ENCODE measurements around the gene UNC13D. TPM values are rescaled to one million over a fixed set of nuclear protein-coding genes. Genes with fewer than 3 reads are reported as not detected.
"Not testable (repeated sequence)": the region's sequence is repeated elsewhere in the genome, so short reads cannot be mapped to it uniquely, and the experiment has no call there.

UNC13D gene
- total RNA-seq, 2 donors from 2014 or later: 25.9 to 35.0 TPM

GRCh38 chr17:75779250-75779986, 64.8 kb downstream of the UNC13D start:
- peak overlapping the region; percentile 86 for H3K4me3 ChIP-seq
- H3K4me1 ChIP-seq: no peaks in the 10 kb centered on the region
- H3K36me3 ChIP-seq: no peaks in the 10 kb centered on the region
- TF ChIP-seq, protein P1, sequence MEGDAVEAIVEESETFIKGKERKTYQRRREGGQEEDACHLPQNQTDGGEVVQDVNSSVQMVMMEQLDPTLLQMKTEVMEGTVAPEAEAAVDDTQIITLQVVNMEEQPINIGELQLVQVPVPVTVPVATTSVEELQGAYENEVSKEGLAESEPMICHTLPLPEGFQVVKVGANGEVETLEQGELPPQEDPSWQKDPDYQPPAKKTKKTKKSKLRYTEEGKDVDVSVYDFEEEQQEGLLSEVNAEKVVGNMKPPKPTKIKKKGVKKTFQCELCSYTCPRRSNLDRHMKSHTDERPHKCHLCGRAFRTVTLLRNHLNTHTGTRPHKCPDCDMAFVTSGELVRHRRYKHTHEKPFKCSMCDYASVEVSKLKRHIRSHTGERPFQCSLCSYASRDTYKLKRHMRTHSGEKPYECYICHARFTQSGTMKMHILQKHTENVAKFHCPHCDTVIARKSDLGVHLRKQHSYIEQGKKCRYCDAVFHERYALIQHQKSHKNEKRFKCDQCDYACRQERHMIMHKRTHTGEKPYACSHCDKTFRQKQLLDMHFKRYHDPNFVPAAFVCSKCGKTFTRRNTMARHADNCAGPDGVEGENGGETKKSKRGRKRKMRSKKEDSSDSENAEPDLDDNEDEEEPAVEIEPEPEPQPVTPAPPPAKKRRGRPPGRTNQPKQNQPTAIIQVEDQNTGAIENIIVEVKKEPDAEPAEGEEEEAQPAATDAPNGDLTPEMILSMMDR (IDR thresholded peaks at IDR 0.05): no peak
- DNase-seq: peak; percentile 97
- H3K27ac ChIP-seq: peak overlapping the region; percentile 98
- H3K9ac ChIP-seq (ENCODE audit: low read depth in 2 of 2, low read length in 2 of 2): peak overlapping the region; percentile 90 to 91
- intact Hi-C loops (cut with DNase I): no loop called here
- no peaks in the 10 kb centered on the region for H3K27me3 ChIP-seq
- no peaks in the 10 kb centered on the region for H3K9me3 ChIP-seq

- Histone ChIP-seq H3K27me3 (no peaks in the 10 kb centered on the region), H3K36me3 (no peaks in the 10 kb centered on the region), H3K4me1 (no peaks in the 10 kb centered on the region), H3K9ac (ENCODE audit: low read depth in 2 of 2, low read length in 2 of 2) (peak overlapping the region; percentile 90 to 91), H3K27ac (peak overlapping the region; percentile 98), H3K9me3 (no peaks in the 10 kb centered on the region), H3K4me3 (peak overlapping the region; percentile 86)
- intact Hi-C loops (cut with DNase I): no loop called here
- TF ChIP-seq, protein P1 (IDR thresholded peaks at IDR 0.05): peak; percentile 60
- peak; percentile 78 for DNase-seq
These were observed 65.3 kb downstream of the UNC13D start for GRCh38 chr17:75778861-75779249.

DNA sequence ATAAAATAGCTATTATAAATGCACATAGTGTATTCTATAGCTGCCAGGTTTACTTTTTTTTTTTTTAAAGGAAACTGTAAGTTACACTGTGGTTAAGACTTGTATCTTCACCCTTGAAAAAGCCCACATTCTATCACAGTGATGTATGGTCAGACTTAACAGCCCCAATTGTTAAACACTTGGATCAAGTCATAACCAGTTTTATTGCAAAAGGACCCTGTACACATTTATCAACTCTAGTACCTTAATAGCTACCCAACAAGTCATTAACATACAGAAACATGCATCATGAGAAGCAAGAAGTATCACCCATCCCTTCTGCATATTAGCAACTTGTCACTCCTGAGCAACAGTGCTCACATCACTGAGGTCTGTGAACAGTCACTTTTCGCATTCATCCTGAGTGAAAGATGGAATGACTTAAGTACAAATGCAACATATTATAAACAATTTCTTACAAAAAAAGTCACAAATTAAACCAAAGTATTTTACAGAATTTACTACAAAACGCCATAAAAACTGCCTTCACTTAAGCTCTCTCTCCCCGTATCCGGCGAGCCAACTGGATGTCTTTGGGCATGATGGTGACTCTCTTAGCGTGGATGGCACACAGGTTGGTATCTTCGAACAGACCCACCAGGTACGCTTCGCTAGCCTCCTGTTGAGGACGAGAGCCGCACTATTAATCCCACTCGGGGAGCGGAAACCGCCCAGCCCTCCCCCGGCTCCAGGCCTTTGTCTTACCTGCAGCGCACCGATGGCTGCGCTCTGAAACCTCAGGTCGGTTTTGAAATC, 65.9 kb downstream of the UNC13D start:
- H3K36me3 ChIP-seq; H3K9me3 ChIP-seq; intact Hi-C loops (cut with DNase I); H3K27me3 ChIP-seq; H3K4me1 ChIP-seq; DNase-seq: not testable (repeated sequence)
- Histone ChIP-seq H3K9ac (ENCODE audit: low read depth in 2 of 2, low read length in 2 of 2) (peak overlapping the region; percentile 90 to 91), H3K27ac (peak overlapping the region; percentile 98), H3K4me3 (peak overlapping the region; percentile 86)

GRCh38 chr17:75777296-75777922, 66.8 kb downstream of the UNC13D start:
- TF ChIP-seq, protein P1 (IDR thresholded peaks at IDR 0.05): no peak
- H3K9ac ChIP-seq (ENCODE audit: low read depth in 2 of 2, low read length in 2 of 2): peak overlapping the region; percentile 38 to 39
- peak overlapping the region; percentile 86 for H3K4me3 ChIP-seq
- H3K9me3 ChIP-seq: no peaks in the 10 kb centered on the region
- no peaks in the 10 kb centered on the region for H3K36me3 ChIP-seq
- no peaks in the 10 kb centered on the region for H3K27me3 ChIP-seq
- peak overlapping the region; percentile 12 for H3K27ac ChIP-seq
- DNase-seq: no peak
- intact Hi-C loops (cut with DNase I): no loop called here
- no peaks in the 10 kb centered on the region for H3K4me1 ChIP-seq

Small RNA genes lying within 50 kb of the gene (microRNA-seq; reads per million reads assigned to microRNA genes)
- 1.7 reads per million for gene MIR4738

Other genes starting within 250 kb of the UNC13D start
- 10 to 100 TPM in 1 of 2 donors, 1 to 10 TPM in 1; 5.1 to 39.9 TPM for gene SMIM5, start 211.0 kb downstream of the UNC13D start, total RNA-seq
- gene RECQL5, start 177.2 kb downstream of the UNC13D start, total RNA-seq: 10 to 100 TPM; 18.7 to 43.1 TPM
- gene SAP30BP, start 177.1 kb downstream of the UNC13D start, total RNA-seq: 10 to 100 TPM; 68.0 to 68.1 TPM
- 100 to 1,000 TPM; 267 to 272 TPM for gene ITGB4, start 122.9 kb downstream of the UNC13D start, total RNA-seq
- gene GALK1, start 79.2 kb downstream of the UNC13D start, total RNA-seq: 10 to 100 TPM; 21.3 to 23.6 TPM
- gene UNK, start 59.6 kb downstream of the UNC13D start, total RNA-seq: 10 to 100 TPM; 18.4 to 26.0 TPM
- 100 to 1,000 TPM in 1 of 2 donors, 10 to 100 TPM in 1; 69.8 to 102 TPM for gene WBP2, start 10.9 kb upstream of the UNC13D start, total RNA-seq
- gene TRIM47, start 34.2 kb upstream of the UNC13D start, total RNA-seq: 10 to 100 TPM; 33.7 to 71.5 TPM
- gene TRIM65, start 52.5 kb upstream of the UNC13D start, total RNA-seq: 10 to 100 TPM; 14.5 to 26.0 TPM
- gene MRPL38, start 60.5 kb upstream of the UNC13D start, total RNA-seq: 100 to 1,000 TPM in 1 of 2 donors, 10 to 100 TPM in 1; 88.6 to 190 TPM
- 10 to 100 TPM in 1 of 2 donors, 1 to 10 TPM in 1; 3.2 to 21.5 TPM for gene FBF1, start 96.6 kb upstream of the UNC13D start, total RNA-seq
- gene ACOX1, start 134.8 kb upstream of the UNC13D start, total RNA-seq: 100 to 1,000 TPM; 110 to 136 TPM
- 10 to 100 TPM; 15.9 to 18.6 TPM for gene TEN1, start 134.8 kb upstream of the UNC13D start, total RNA-seq
- gene CDK3, start 156.5 kb upstream of the UNC13D start, total RNA-seq: 1 to 10 TPM; 5.3 to 8.2 TPM
- gene EVPL, start 182.9 kb upstream of the UNC13D start, total RNA-seq: 10 to 100 TPM; 18.8 to 31.1 TPM
- 10 to 100 TPM; 65.1 to 78.0 TPM for gene SRP68, start 228.1 kb upstream of the UNC13D start, total RNA-seq
- gene GALR2, start 230.4 kb upstream of the UNC13D start, total RNA-seq: under 1 TPM; 0.19 to 0.49 TPM
- gene ZACN, start 234.8 kb upstream of the UNC13D start, total RNA-seq: not detected

Measured in colonic mucosa (tissue), 4 donors.